Esophagus squamous epithelium (tissue), 4 donors: ENCODE results near the gene PRKN.

Experiments
- CTCF ChIP-seq, 6 experiments: fragments of 450-650 bp in 4 of 6; fragments of 200-600 bp in 2 of 6; sonication (generic) in 2 of 6; IDR thresholded peaks; one replicate each; pipeline ENCODE4 v1.5.1; 2016 to 2019; ENCODE audit warnings: antibody characterized with exemption in 6 of 6, mild to moderate bottlenecking in 4 of 6, moderate library complexity in 4 of 6
- POLR2A ChIP-seq, 4 donors: fragments of 450-650 bp; IDR thresholded peaks; one replicate each; pipeline ENCODE4 v1.6.1; 2017; ENCODE audit warnings: antibody characterized with exemption in 4 of 4, mild to moderate bottlenecking in 4 of 4, moderate library complexity in 3 of 4

DNA sequence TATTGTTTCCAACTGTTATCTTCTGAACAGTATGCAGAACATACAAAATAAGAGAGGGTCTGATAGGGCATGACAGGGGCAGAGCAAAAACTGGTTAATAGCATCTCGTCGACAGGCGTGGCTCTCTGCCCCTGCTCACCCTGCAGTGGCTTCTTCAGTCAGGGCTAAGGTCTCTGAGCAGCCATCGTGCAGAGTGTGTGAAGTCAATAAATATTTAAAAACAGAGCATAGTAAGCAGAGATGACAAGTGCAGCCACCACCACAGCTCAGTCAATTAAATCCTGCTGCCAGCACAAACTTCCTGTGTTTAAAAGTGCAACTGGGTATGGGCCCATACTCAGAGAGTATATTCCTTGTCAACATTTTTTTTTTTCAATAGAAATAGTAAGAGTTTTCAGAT lies 1080.3 kb downstream of the PRKN start:
- no peak for TF ChIP-seq CTCF (IDR thresholded peaks at IDR 0.05)
- no peak for TF ChIP-seq POLR2A (IDR thresholded peaks at IDR 0.05)
